Measurements from ENCODE around the gene COA3. TPM values are rescaled to one million over a fixed set of nuclear protein-coding genes. Genes with fewer than 3 reads are reported as not detected.
A peak's percentile ranks its signal among the peaks of the same experiment; 100 is the strongest.

Gene COA3
- total and polyA plus RNA-seq, 2 experiments from 2014 or later: 81.2 to 138 TPM

- Histone ChIP-seq H3F3A (replicated peaks; ENCODE audit: low read depth) (peaks cover 12% of the 10 kb centered on the region; the same call in 1 of the 2 replicates), H3K27ac (ENCODE audit: low read depth) (no peak within 1 kb of the TSS), H3K4me2 (peak within 1 kb of the TSS; percentile 93), H3K9me2 (ENCODE audit: insufficient read depth) (no peaks in the 10 kb centered on the region), H4K20me1 (replicated peaks; ENCODE audit: insufficient read depth) (no peaks in the 10 kb centered on the region), H3K4me1 (ENCODE audit: insufficient read depth) (peaks cover 21% of the 10 kb centered on the region; the same call in 1 of the 2 replicates), H3K79me2 (replicated peaks; ENCODE audit: insufficient read depth) (no peaks in the 10 kb centered on the region), H2AFZ (peak within 1 kb of the TSS; percentile 94), H3K4me3 (peak within 1 kb of the TSS; percentile 81), H3K27me3 (ENCODE audit: insufficient read depth) (peaks cover 30% of the 10 kb centered on the region), H3K36me3 (ENCODE audit: insufficient read depth) (peaks cover 7% of the 10 kb centered on the region; the same call in 1 of the 2 replicates)
- TF ChIP-seq NANOG (IDR thresholded peaks at IDR 0.05; ENCODE audit: borderline replicate concordance): no peak
- TF ChIP-seq POLR2AphosphoS5 (IDR thresholded peaks at IDR 0.05; ENCODE audit: low read depth): peak; percentile 37; the same call in 1 of the 2 replicates
- peak; percentile 74 for ATAC-seq
- Mint-ChIP-seq H3K27ac (no peak within 1 kb of the TSS), H3K9me3 (no peaks in the 10 kb centered on the region; the same call in 2 of the 3 replicates), H3K4me1 (peaks cover 24% of the 10 kb centered on the region), H3K4me3 (peak within 1 kb of the TSS; percentile 72), H3K36me3 (ENCODE audit: low read depth) (peaks cover 39% of the 10 kb centered on the region), H3K27me3 (ENCODE audit: insufficient read depth, low read depth, poor library complexity) (peaks cover 42% of the 10 kb centered on the region)
- peak; percentile 69 for DNase-seq (ENCODE audit: low spot score)
Measured at GRCh38 chr17:42779936-42780850, 18.3 kb downstream of the COA3 start, which contains the start of gene WNK4. WNK4 (plus strand) TSS chr17:42780610; CDS start chr17:42780699, 89 bp downstream.

GRCh38 chr17:42779304-42779935, 19.1 kb downstream of the COA3 start:
- peaks cover 30% of the 10 kb centered on the region for H3K27me3 ChIP-seq (ENCODE audit: insufficient read depth)
- no peaks in the 10 kb centered on the region for H3K79me2 ChIP-seq (replicated peaks; ENCODE audit: insufficient read depth)
- peaks cover 9% of the 10 kb centered on the region; the same call in 1 of the 2 replicates for H3K36me3 ChIP-seq (ENCODE audit: insufficient read depth)
- TF ChIP-seq STAT1 (IDR thresholded peaks at IDR 0.05; ENCODE audit: unreplicated experiment) (no peak), CREB1 (CRISPR knock-in tag; IDR thresholded peaks at IDR 0.05; ENCODE audit: low read depth) (no peak), CTCF (conservative IDR thresholded peaks at IDR 0.05; ENCODE audit: low read depth in 2 of 2) (no peak)
- no peak for DNase-seq (ENCODE audit: low spot score)
- Mint-ChIP-seq H3K27me3 (ENCODE audit: insufficient read depth, low read depth, poor library complexity) (peaks cover 39% of the 10 kb centered on the region), H3K4me3 (peak overlapping the region; percentile 71), H3K9me3 (no peaks in the 10 kb centered on the region; the same call in 2 of the 3 replicates), H3K27ac (no peak overlapping the region), H3K36me3 (ENCODE audit: low read depth) (peaks cover 42% of the 10 kb centered on the region), H3K4me1 (peaks cover 24% of the 10 kb centered on the region)
- peak overlapping the region; percentile 94; the same call in 1 of the 2 replicates for H2AFZ ChIP-seq
- H3F3A ChIP-seq (replicated peaks; ENCODE audit: low read depth): peaks cover 12% of the 10 kb centered on the region; the same call in 1 of the 2 replicates
- H3K9me2 ChIP-seq (ENCODE audit: insufficient read depth): no peaks in the 10 kb centered on the region
- peak overlapping the region; percentile 93 for H3K4me2 ChIP-seq
- H3K4me1 ChIP-seq (ENCODE audit: insufficient read depth): peaks cover 21% of the 10 kb centered on the region; the same call in 1 of the 2 replicates
- no peaks in the 10 kb centered on the region for H4K20me1 ChIP-seq (replicated peaks; ENCODE audit: insufficient read depth)
- peak; percentile 11 for ATAC-seq
- H3K27ac ChIP-seq (ENCODE audit: low read depth): no peak overlapping the region
- H3K4me3 ChIP-seq: peak overlapping the region; percentile 81

Measured in GM23338 (cell line).